Measurements from ENCODE around the gene HTR1A. TPM values are rescaled to one million over a fixed set of nuclear protein-coding genes. Genes with fewer than 3 reads are reported as not detected.

The HTR1A gene
- total RNA-seq (2014; rRNA removed; shearing (Covaris generic)), result not detected in 2 replicates
- not detected in 2 replicates for polyA plus RNA-seq (2016; fragmentation: Nextera tagmentation; extraction: Ambion mirVana)

DNA sequence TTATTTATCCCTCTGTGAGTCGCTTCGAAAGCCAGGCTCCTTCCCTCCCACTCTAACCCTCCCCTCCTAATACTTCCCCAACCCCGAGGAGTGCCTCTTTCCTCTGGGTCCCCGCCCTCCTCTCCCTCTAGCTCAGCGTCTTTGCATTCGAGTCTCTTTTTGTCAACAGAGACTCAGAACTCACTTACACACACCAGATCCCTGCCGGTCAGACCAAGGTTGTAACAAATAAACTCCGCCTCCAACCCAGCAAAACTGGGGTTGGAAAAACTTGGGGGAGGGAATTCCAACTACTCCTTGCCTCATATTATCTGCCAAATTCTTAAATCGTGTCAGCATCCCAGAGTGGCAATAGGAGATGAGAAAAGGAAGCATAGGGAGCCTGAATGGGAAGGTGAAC is at the start of gene HTR1A:
HTR1A (minus strand) TSS at position 167 of the 400 bp plus-strand sequence. CDS start 726 bp downstream, outside the sequence.
- Histone ChIP-seq H3K27me3 (replicated peaks; ENCODE audit: insufficient read depth) (peaks cover 15% of the 10 kb centered on the region), H3K9me3 (ENCODE audit: low read depth) (no peaks in the 10 kb centered on the region), H2AFZ (no peak within 1 kb of the TSS), H4K20me1 (ENCODE audit: insufficient read depth) (no peaks in the 10 kb centered on the region), H3K4me2 (ENCODE audit: unreplicated experiment) (no peak within 1 kb of the TSS), H3K9ac (no peak within 1 kb of the TSS), H3K27ac (no peak within 1 kb of the TSS), H3K36me3 (ENCODE audit: low read depth) (no peaks in the 10 kb centered on the region), H3K79me2 (ENCODE audit: insufficient read depth) (no peaks in the 10 kb centered on the region), H3K9me2 (ENCODE audit: insufficient read depth) (no peaks in the 10 kb centered on the region), H3F3A (ENCODE audit: insufficient read depth) (no peaks in the 10 kb centered on the region), H3K4me3 (no peak within 1 kb of the TSS), H3K4me1 (ENCODE audit: insufficient read depth) (no peaks in the 10 kb centered on the region)
- in situ Hi-C loops (cut with MboI), result no loop called here
- TF ChIP-seq EZH2 (IDR thresholded peaks at IDR 0.05; ENCODE audit: insufficient read depth, poor library complexity, severe bottlenecking) (no peak), EZH2phosphoT487 (IDR thresholded peaks at IDR 0.05; ENCODE audit: insufficient read depth, low read depth) (no peak)
- DNase-seq, result no peak
- WGBS, 2 experiments (ENCODE audit: low coverage in 1 of 2, low lambda C conversion rate in 2 of 2, missing lambda C conversion rate in 2 of 2), result 3 to 7% methylated on average over 5 to 9 of the region's 9 CpGs

DNA sequence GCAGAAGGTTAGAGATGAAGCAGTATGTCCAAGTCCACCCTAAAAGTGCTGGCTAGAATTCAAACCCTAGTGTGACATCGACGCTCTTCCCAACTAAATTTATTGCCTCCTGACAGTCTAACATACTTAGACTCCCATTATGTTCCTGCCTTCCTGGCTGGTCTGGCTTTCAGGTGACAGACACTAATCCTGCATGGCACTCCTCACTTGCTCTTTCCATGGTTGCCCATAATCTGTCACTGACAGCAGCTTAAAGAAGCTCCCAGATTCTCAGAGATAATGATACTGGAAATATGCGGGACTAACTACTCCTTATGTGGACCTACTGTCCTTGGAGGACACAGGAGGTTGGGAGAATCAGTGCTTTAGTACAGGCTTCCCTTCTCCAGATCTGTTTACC is 41.7 kb upstream of the HTR1A start:
- Histone ChIP-seq H3K9me3 (ENCODE audit: low read depth) (no peaks in the 10 kb centered on the region), H3K4me2 (ENCODE audit: unreplicated experiment) (no peak overlapping the region), H4K20me1 (ENCODE audit: insufficient read depth) (no peaks in the 10 kb centered on the region), H3K9ac (no peak overlapping the region), H3K4me1 (ENCODE audit: insufficient read depth) (no peaks in the 10 kb centered on the region), H3K27ac (no peak overlapping the region), H2AFZ (no peak overlapping the region), H3K4me3 (no peak overlapping the region), H3K9me2 (ENCODE audit: insufficient read depth) (no peaks in the 10 kb centered on the region), H3K27me3 (replicated peaks; ENCODE audit: insufficient read depth) (no peaks in the 10 kb centered on the region), H3F3A (ENCODE audit: insufficient read depth) (no peaks in the 10 kb centered on the region), H3K36me3 (ENCODE audit: low read depth) (no peaks in the 10 kb centered on the region), H3K79me2 (ENCODE audit: insufficient read depth) (no peaks in the 10 kb centered on the region)
- no peak for TF ChIP-seq EZH2 (IDR thresholded peaks at IDR 0.05; ENCODE audit: insufficient read depth, poor library complexity, severe bottlenecking)
- no peak for TF ChIP-seq EZH2phosphoT487 (IDR thresholded peaks at IDR 0.05; ENCODE audit: insufficient read depth, low read depth)
- WGBS, 2 experiments (ENCODE audit: low coverage in 1 of 2, low lambda C conversion rate in 2 of 2, missing lambda C conversion rate in 2 of 2), result 30 to 41% methylated on average over 3 of the region's 3 CpGs
- in situ Hi-C loops (cut with MboI), result no loop called here
- no peak for DNase-seq

DNA sequence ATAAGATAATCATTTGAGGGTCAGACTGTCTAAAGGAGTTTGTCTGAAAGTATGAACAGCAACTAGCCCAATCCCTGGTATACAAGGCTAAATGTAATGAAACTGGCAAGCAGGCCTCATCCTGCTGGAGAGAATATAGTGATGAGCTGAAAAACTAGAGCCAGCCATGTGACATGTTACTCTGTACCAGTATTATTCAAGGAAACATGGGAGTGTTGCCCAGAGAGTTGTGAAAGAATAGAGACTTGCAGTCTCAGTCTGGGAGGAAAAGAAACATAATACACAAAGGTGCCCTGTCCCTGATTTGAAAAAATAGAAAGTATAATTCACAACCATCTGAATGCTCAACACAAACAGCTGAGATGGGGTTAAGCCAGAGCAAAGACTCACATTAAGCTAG is 37.9 kb upstream of the HTR1A start:
- H4K20me1 ChIP-seq (ENCODE audit: insufficient read depth), result no peaks in the 10 kb centered on the region
- no peaks in the 10 kb centered on the region for H3K9me2 ChIP-seq (ENCODE audit: insufficient read depth)
- no peaks in the 10 kb centered on the region for H3F3A ChIP-seq (ENCODE audit: insufficient read depth)
- H3K79me2 ChIP-seq (ENCODE audit: insufficient read depth), result no peaks in the 10 kb centered on the region
- H2AFZ ChIP-seq, result no peak overlapping the region
- no peaks in the 10 kb centered on the region for H3K36me3 ChIP-seq (ENCODE audit: low read depth)
- no peak for DNase-seq
- H3K9me3 ChIP-seq (ENCODE audit: low read depth), result no peaks in the 10 kb centered on the region
- TF ChIP-seq EZH2phosphoT487 (IDR thresholded peaks at IDR 0.05; ENCODE audit: insufficient read depth, low read depth) (no peak), EZH2 (IDR thresholded peaks at IDR 0.05; ENCODE audit: insufficient read depth, poor library complexity, severe bottlenecking) (no peak)
- no peak overlapping the region for H3K9ac ChIP-seq
- H3K27ac ChIP-seq, result no peak overlapping the region
- H3K4me1 ChIP-seq (ENCODE audit: insufficient read depth), result no peaks in the 10 kb centered on the region
- no peaks in the 10 kb centered on the region for H3K27me3 ChIP-seq (replicated peaks; ENCODE audit: insufficient read depth)
- no peak overlapping the region for H3K4me3 ChIP-seq
- H3K4me2 ChIP-seq (ENCODE audit: unreplicated experiment), result no peak overlapping the region
- in situ Hi-C loops (cut with MboI), result no loop called here

DNA sequence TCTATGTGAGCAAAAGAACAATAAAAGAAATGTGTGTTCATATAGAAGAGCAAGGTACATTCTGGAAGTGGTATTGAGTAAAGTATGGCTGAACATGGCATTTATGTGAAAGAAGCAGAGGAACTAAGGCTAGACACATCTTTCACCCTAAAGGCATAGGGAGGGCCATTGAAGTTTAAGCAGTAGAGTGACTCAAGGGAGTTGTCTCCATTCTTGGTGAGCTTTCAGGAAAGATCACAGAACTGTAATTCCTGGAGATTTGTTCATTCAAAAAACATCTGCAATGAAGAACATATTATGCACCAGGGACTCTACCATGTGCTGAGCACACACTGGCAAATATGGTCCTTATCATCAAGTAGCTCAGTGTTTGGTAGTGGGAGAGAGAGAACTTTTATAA is 24.8 kb upstream of the HTR1A start:
- Histone ChIP-seq H4K20me1 (ENCODE audit: insufficient read depth) (no peaks in the 10 kb centered on the region), H3K27me3 (replicated peaks; ENCODE audit: insufficient read depth) (no peaks in the 10 kb centered on the region), H3K4me1 (ENCODE audit: insufficient read depth) (no peaks in the 10 kb centered on the region), H3K9me2 (ENCODE audit: insufficient read depth) (no peaks in the 10 kb centered on the region), H3K36me3 (ENCODE audit: low read depth) (no peaks in the 10 kb centered on the region), H3K9ac (no peak overlapping the region), H3F3A (ENCODE audit: insufficient read depth) (no peaks in the 10 kb centered on the region), H3K79me2 (ENCODE audit: insufficient read depth) (no peaks in the 10 kb centered on the region), H3K27ac (no peak overlapping the region), H2AFZ (no peak overlapping the region), H3K4me2 (ENCODE audit: unreplicated experiment) (no peak overlapping the region), H3K9me3 (ENCODE audit: low read depth) (no peaks in the 10 kb centered on the region), H3K4me3 (no peak overlapping the region)
- DNase-seq, result no peak
- in situ Hi-C loops (cut with MboI), result no loop called here
- no peak for TF ChIP-seq EZH2 (IDR thresholded peaks at IDR 0.05; ENCODE audit: insufficient read depth, poor library complexity, severe bottlenecking)
- no peak for TF ChIP-seq EZH2phosphoT487 (IDR thresholded peaks at IDR 0.05; ENCODE audit: insufficient read depth, low read depth)

DNA sequence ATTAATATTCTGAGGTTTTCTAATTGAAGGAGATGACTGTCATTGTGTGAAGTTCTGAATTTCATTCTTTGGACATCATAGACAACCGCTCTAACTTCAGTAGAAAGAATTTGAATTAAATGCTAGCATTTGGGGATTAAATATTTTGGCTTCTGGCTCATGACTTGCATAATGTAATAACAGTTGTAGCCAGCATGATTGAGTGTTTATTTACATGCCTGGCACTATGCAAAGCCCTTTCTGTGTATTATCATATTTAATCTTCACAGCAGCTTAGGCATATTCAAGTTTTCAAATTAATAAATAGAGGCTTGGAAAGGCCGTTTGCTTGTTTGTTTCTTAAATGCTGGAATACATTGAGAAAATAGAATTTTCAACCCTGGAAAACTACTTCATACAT is 19.6 kb upstream of the HTR1A start:
- H2AFZ ChIP-seq, result no peak overlapping the region

More for the DNA sequence above, 19.6 kb upstream of the HTR1A start:
- Histone ChIP-seq H3K79me2 (ENCODE audit: insufficient read depth) (no peaks in the 10 kb centered on the region), H3K9me2 (ENCODE audit: insufficient read depth) (no peaks in the 10 kb centered on the region), H3K36me3 (ENCODE audit: low read depth) (no peaks in the 10 kb centered on the region), H3K4me3 (no peak overlapping the region), H3K9ac (no peak overlapping the region), H4K20me1 (ENCODE audit: insufficient read depth) (no peaks in the 10 kb centered on the region), H3K4me2 (ENCODE audit: unreplicated experiment) (no peak overlapping the region), H3K9me3 (ENCODE audit: low read depth) (no peaks in the 10 kb centered on the region), H3F3A (ENCODE audit: insufficient read depth) (no peaks in the 10 kb centered on the region), H3K27ac (no peak overlapping the region), H3K27me3 (replicated peaks; ENCODE audit: insufficient read depth) (no peaks in the 10 kb centered on the region), H3K4me1 (ENCODE audit: insufficient read depth) (no peaks in the 10 kb centered on the region)
- 1 to 3% methylated on average over 2 of the region's 2 CpGs for WGBS, 2 experiments (ENCODE audit: low coverage in 1 of 2, low lambda C conversion rate in 2 of 2, missing lambda C conversion rate in 2 of 2)
- DNase-seq, result no peak
- no peak for TF ChIP-seq EZH2phosphoT487 (IDR thresholded peaks at IDR 0.05; ENCODE audit: insufficient read depth, low read depth)
- no peak for TF ChIP-seq EZH2 (IDR thresholded peaks at IDR 0.05; ENCODE audit: insufficient read depth, poor library complexity, severe bottlenecking)
- in situ Hi-C loops (cut with MboI), result no loop called here
